ENCODE results near the gene SUGP1.

- TF ChIP-seq POLR2A (IDR thresholded peaks at IDR 0.05), result no peak
- TF ChIP-seq, protein P1, sequence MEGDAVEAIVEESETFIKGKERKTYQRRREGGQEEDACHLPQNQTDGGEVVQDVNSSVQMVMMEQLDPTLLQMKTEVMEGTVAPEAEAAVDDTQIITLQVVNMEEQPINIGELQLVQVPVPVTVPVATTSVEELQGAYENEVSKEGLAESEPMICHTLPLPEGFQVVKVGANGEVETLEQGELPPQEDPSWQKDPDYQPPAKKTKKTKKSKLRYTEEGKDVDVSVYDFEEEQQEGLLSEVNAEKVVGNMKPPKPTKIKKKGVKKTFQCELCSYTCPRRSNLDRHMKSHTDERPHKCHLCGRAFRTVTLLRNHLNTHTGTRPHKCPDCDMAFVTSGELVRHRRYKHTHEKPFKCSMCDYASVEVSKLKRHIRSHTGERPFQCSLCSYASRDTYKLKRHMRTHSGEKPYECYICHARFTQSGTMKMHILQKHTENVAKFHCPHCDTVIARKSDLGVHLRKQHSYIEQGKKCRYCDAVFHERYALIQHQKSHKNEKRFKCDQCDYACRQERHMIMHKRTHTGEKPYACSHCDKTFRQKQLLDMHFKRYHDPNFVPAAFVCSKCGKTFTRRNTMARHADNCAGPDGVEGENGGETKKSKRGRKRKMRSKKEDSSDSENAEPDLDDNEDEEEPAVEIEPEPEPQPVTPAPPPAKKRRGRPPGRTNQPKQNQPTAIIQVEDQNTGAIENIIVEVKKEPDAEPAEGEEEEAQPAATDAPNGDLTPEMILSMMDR (IDR thresholded peaks at IDR 0.05), result no peak
Observed at GRCh38 chr19:19324059-19324770, 3.9 kb upstream of the SUGP1 start.
